HepG2 (cell line): Measurements from ENCODE around the gene CMTM8. TPM values are rescaled to one million over a fixed set of nuclear protein-coding genes. Genes with fewer than 3 reads are reported as not detected.

Experiments used
- ATF7 ChIP-seq, 2 experiments: fragments of 450-650 bp in 1 of 2; sonication (generic) in 1 of 2; formaldehyde crosslinking in 1 of 2; IDR thresholded peaks; 2 replicates each; pipeline versions ENCODE4 v1.4.0 to v1.6.1; 2016 to 2020; ENCODE audit warnings: antibody characterized with exemption in 1 of 2, mild to moderate bottlenecking in 1 of 2, missing genetic modification reagents in 1 of 2
- EED ChIP-seq: sonication (generic); formaldehyde crosslinking; IDR thresholded peaks from 2 replicates; pipeline ENCODE4 v1.5.0; 2020; ENCODE audit warnings: mild to moderate bottlenecking, missing genetic modification reagents
- GABPA ChIP-seq, 2 experiments: IDR thresholded peaks; 2 replicates each; pipeline ENCODE4 v1.6.1; 2011 to 2016; ENCODE audit warnings: low read depth in 2 of 2, low read length in 1 of 2, missing biosample characterization in 1 of 2, missing genetic modification characterization in 1 of 2
- GATAD2A ChIP-seq: IDR thresholded peaks from 2 replicates; pipeline ENCODE4 v1.6.1; 2016
- GLI4 ChIP-seq: sonication (generic); formaldehyde crosslinking; IDR thresholded peaks from 2 replicates; pipeline ENCODE4 v1.5.1; 2020; ENCODE audit warnings: missing genetic modification reagents, mild to moderate bottlenecking, moderate library complexity, borderline replicate concordance
- HNRNPK ChIP-seq: fragments of 200-400 bp; formaldehyde crosslinking; IDR thresholded peaks from 2 replicates; pipeline ENCODE4 v1.6.1; 2018; ENCODE audit warnings: low read length, low read depth, moderate library complexity, mild to moderate bottlenecking; ENCODE audit not compliant: poor library complexity, severe bottlenecking
- HOXA9 ChIP-seq: sonication (generic); formaldehyde crosslinking; IDR thresholded peaks from 2 replicates; pipeline ENCODE4 v1.8.1; 2022; ENCODE audit warnings: missing genetic modification reagents, mild to moderate bottlenecking, moderate library complexity, borderline replicate concordance
- IRF2 ChIP-seq: IDR thresholded peaks from 2 replicates; pipeline ENCODE4 v1.6.1; 2018; ENCODE audit warnings: missing genetic modification reagents, missing compliant biosample characterization
- MEIS2 ChIP-seq: sonication (generic); formaldehyde crosslinking; IDR thresholded peaks from 2 replicates; pipeline ENCODE4 v1.9.0; 2021; ENCODE audit warnings: mild to moderate bottlenecking, missing genetic modification reagents
- ONECUT2 ChIP-seq: sonication (generic); formaldehyde crosslinking; IDR thresholded peaks from 2 replicates; pipeline ENCODE4 v1.4.0; 2020; ENCODE audit warnings: missing genetic modification reagents
- RCOR2 ChIP-seq: IDR thresholded peaks from 2 replicates; pipeline ENCODE4 v1.6.1; 2016; ENCODE audit warnings: missing biosample characterization, missing genetic modification reagents
- SRSF4 ChIP-seq: fragments of 200-400 bp; formaldehyde crosslinking; IDR thresholded peaks from one replicate; pipeline ENCODE4 v1.6.1; 2018; ENCODE audit warnings: mild to moderate bottlenecking, low read depth, low read length, moderate library complexity; ENCODE audit not compliant: poor library complexity, severe bottlenecking
- STAT5B ChIP-seq: sonication (generic); formaldehyde crosslinking; IDR thresholded peaks from 2 replicates; pipeline ENCODE4 v1.4.0; 2020; ENCODE audit warnings: missing genetic modification reagents
- TARDBP ChIP-seq: sonication (generic); formaldehyde crosslinking; IDR thresholded peaks from 2 replicates; pipeline ENCODE4 v1.8.0; 2022; ENCODE audit warnings: mild to moderate bottlenecking, missing genetic modification reagents
- ZBTB33 ChIP-seq: sonication (generic); formaldehyde crosslinking; IDR thresholded peaks from 2 replicates; pipeline ENCODE4 v1.4.0; 2020; ENCODE audit warnings: missing genetic modification reagents
- ZBTB37 ChIP-seq: sonication (generic); formaldehyde crosslinking; IDR thresholded peaks from 2 replicates; pipeline ENCODE4 v1.4.0; 2020; ENCODE audit warnings: mild to moderate bottlenecking, missing genetic modification reagents
- ZNF609 ChIP-seq: sonication (generic); formaldehyde crosslinking; IDR thresholded peaks from 2 replicates; pipeline ENCODE4 v1.4.0; 2020; ENCODE audit warnings: mild to moderate bottlenecking, missing genetic modification reagents, borderline replicate concordance
- ZNF737 ChIP-seq: sonication (generic); formaldehyde crosslinking; IDR thresholded peaks from 2 replicates; pipeline ENCODE4 v1.5.0; 2020; ENCODE audit warnings: missing genetic modification reagents, mild to moderate bottlenecking, borderline replicate concordance
- ZNF75D ChIP-seq: sonication (generic); formaldehyde crosslinking; IDR thresholded peaks from 2 replicates; pipeline ENCODE4 v1.8.1; 2023; ENCODE audit warnings: missing genetic modification reagents, mild to moderate bottlenecking, borderline replicate concordance
- ZNF891 ChIP-seq: sonication (generic); formaldehyde crosslinking; IDR thresholded peaks from 2 replicates; pipeline ENCODE4 v1.5.0; 2020; ENCODE audit warnings: mild to moderate bottlenecking, missing genetic modification reagents
- polyA plus RNA-seq, 8 experiments: library from polyadenylated mRNA; depleted of rRNA in 3 of 8; stranded (reverse) in 7 of 8; unstranded in 1 of 8; fragments of >200 nt; fragmentation: Illumina TruSeq in 4 of 8; extraction: Trizol in 4 of 8; gene quantifications; 2 replicates each; pipeline versions ENCODE4 v1.2.1 to v1.2.3, GENCODE V29; 2011 to 2016; ENCODE audit warnings: low read depth in 4 of 8, missing spikeins in 1 of 8, mixed read lengths in 1 of 8; ENCODE audit not compliant: insufficient read depth in 1 of 8
- total RNA-seq, 5 experiments: library from RNA; depleted of rRNA; stranded (reverse); fragments of >200 nt; fragmentation: Illumina TruSeq; extraction: Trizol; gene quantifications; 2 replicates each; pipeline ENCODE4 v1.2.3, GENCODE V29; 2016; ENCODE audit warnings: low read depth in 1 of 5

Gene CMTM8
- total and polyA plus RNA-seq, 2 of the 13 experiments (the other 11 are each of a cell fraction or from before 2014, with no cell fraction given), result 8.9 to 15.8 TPM

DNA sequence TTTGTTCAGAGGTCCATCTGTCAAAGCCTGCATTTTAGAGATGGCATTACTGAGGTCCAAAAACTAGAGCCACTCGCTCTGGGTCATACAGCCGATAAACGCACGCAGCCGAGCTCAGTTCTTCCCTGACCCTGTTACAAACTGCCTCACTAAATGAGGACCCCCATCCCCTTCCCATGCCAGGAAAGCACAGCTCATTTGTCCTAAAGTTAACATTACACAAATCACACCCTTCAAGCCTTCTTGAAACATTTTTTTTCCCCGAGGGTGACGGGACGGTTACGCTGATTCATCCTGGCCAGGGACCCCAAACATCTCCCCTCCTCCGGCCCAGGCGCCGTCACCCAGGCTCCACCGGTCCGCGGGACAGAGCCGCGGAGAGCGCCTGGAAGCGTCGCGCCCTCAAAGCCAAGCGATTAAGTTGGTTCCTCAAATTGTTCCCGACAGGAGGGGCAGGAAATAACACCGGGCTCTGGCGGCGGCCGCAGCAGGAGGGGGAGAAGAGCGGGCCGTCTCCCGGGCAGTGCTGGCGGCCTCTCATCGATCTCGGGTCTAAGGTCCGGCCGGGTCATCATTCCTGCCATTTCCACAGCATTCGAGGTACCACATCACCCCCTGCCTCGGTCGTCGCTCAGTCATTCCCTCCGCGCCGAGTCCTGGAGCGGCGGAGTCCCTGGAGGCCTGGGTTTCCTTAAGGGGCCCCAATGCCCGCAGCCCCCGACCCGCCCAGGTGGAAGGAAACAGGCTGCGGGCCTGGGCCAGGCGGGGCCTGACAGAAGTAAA lies 619 bp upstream of the CMTM8 start (continued):
- TF ChIP-seq ONECUT2, result peak; percentile 94
- TF ChIP-seq TARDBP, result no peak; the same call in 1 of the 2 replicates
- no peak for TF ChIP-seq GABPA (IDR thresholded peaks at IDR 0.05; ENCODE audit: low read depth, low read length)
- TF ChIP-seq GABPA (CRISPR knock-in tag; IDR thresholded peaks at IDR 0.05; ENCODE audit: low read depth), result peak; percentile 78
- peak; percentile 63; the same call in 1 of the 2 replicates for TF ChIP-seq ZBTB37 (CRISPR knock-in tag)
- no peak for TF ChIP-seq SRSF4
- peak; percentile 51; the same call in 1 of the 2 replicates for TF ChIP-seq RCOR2 (CRISPR knock-in tag)
- no peak for TF ChIP-seq STAT5B (CRISPR knock-in tag)
- no peak for TF ChIP-seq HOXA9 (CRISPR knock-in tag)
- peak; percentile 68; the same call in 1 of the 2 replicates for TF ChIP-seq MEIS2 (CRISPR knock-in tag)
- TF ChIP-seq ZNF75D (CRISPR knock-in tag), result no peak
- no peak for TF ChIP-seq ZNF737 (CRISPR knock-in tag)
- TF ChIP-seq IRF2 (CRISPR knock-in tag), result peak; percentile 87
- peak; percentile 84; the same call in 1 of the 2 replicates for TF ChIP-seq ZNF891
- no peak for TF ChIP-seq ATF7 (IDR thresholded peaks at IDR 0.05)
- no peak for TF ChIP-seq ATF7 (CRISPR knock-in tag; IDR thresholded peaks at IDR 0.05)
- TF ChIP-seq GATAD2A (CRISPR knock-in tag), result peak; percentile 74; the same call in 1 of the 2 replicates
- peak; percentile 35; the same call in 1 of the 2 replicates for TF ChIP-seq GLI4 (CRISPR knock-in tag)
- no peak for TF ChIP-seq HNRNPK
- peak; percentile 13; the same call in 1 of the 2 replicates for TF ChIP-seq EED (CRISPR knock-in tag)
- TF ChIP-seq ZNF609 (CRISPR knock-in tag), result peak; percentile 63; the same call in 1 of the 2 replicates
- no peak; the same call in 1 of the 2 replicates for TF ChIP-seq ZBTB33 (CRISPR knock-in tag)
